GM19023 (cell line): ENCODE measurements around the gene TRPM2.
"Not testable (repeated sequence)": the region's sequence is repeated elsewhere in the genome, so short reads cannot be mapped to it uniquely, and the experiment has no call there.

ENCODE experiments used
- ATAC-seq: cut with Tn5 transposase; IDR thresholded peaks from one replicate; pipeline ENCODE4 v1.9.1; 2021; ENCODE audit warnings: mild to moderate bottlenecking, moderate library complexity; ENCODE audit not compliant: unreplicated experiment

TRPM2 gene

DNA sequence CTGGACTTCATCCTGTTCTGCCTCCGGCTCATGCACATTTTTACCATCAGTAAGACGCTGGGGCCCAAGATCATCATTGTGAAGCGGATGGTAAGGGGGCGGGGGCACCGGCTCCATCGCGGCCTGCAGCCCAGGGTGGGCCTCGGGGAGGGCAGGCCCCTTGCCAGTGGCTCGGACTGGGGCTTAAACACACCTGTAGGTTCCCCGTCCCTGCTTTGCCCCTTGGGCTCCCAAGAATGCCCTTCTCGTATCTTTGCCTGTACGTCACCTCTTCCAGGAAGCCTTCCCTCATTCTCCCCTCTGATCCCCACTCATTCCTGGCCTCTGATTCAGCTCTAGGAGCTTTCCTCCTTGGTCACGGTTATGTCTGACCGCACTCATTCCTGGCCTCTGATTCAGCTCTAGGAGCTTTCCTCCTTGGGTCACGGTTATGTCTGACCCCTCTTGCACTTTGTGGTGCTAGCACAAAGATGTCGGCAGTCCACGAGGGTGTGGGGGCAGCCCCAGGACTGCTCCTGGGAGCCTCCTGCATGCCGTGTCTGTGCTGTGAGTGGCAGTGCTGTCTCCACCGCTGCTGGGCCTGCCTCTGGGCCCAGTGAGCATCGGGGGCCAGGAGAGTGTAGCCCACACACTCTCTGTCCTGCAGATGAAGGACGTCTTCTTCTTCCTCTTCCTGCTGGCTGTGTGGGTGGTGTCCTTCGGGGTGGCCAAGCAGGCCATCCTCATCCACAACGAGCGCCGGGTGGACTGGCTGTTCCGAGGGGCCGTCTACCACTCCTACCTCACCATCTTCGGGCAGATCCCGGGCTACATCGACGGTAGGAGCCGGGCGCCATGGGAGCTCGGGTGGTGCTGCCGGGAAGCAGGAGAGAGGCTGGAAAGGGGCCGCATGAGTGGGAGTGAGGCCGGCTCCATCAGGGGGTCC, 52.8 kb downstream of the TRPM2 start:
- no peak for ATAC-seq

DNA sequence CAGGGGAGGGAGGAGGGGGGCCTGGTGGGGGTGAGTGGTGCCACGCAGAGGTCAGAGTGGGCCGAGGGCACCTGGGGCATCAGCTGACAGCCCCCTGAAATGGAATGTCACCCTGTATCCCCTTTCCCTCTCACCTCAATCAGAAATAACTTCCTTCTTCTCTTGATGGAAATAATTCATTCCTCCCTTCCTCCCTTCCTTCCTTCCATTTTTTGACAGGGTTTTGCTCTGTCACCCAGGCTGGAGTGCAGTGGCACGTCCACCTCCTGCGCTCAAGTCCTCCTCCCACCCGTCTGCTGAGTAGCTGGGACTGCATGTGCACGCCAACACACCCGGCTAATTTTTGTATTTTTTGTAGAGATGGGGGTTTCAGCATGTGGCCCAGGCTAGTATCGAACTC, 53.5 kb downstream of the TRPM2 start:
- ATAC-seq, result no peak

DNA sequence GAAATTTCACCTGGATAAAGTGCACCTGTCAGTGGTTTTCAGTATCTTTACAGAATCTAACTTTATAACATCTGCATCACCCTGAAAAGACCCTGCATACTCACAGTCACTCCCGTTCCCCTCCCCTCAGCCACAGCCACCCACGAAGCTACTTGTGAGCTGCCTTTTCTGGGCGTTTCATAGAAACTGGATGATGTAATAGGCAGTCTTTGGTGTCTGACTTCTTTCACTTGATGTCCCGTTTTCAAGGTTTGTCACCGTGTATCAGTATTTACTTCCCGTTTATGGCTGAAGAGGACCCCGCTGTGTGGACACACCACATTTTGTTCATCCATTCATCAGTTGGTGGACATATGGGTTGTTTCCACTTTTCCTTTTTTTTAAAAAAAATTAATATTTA, 54.1 kb downstream of the TRPM2 start:
- no peak for ATAC-seq

DNA sequence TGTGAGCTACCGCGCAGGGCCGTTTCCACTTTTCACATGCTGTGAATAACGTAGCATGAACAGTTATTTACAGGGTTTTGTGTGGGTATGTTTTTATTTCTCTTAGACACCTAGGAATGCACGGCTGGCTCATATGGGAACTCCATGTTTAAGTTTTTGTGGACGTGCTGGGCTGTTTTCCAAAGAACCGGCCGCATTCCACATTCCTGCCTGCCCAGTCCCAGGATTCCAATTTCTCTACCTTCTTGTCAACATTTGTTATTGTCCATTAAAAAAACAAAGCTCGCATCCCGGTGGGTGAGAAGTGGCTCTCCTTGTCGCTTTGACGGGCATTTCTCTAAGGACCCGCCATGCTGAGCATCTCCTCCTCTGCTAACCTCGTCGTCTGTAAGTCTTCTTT, 54.8 kb downstream of the TRPM2 start:
- no peak for ATAC-seq

DNA sequence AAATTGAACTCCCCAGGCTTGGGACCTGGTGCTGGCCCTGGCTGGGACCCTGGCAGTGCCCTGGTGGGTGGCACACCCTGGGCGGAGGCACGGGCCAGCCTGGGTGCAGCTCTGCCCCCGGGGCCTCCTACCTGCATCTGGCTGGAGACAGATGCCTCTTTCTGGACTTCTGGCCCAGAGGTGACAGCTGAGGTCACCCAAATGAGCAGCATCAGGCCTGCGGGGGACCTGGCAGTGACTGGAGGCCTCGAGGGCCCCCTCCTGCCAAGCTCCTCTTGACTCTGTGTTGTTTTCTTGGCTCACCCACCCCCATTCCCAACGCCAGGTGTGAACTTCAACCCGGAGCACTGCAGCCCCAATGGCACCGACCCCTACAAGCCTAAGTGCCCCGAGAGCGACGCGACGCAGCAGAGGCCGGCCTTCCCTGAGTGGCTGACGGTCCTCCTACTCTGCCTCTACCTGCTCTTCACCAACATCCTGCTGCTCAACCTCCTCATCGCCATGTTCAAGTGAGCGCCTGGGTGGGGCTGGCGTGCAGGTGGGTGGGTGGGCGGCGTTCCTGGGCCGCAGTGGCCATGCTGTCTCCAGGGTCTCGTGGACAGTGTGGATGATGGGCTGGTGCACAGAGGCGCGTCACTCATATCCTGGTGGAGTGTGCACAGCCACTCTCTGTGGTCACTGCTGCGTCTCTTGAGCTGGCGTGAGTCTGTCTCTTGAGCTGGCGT, 60.3 kb downstream of the TRPM2 start:
- ATAC-seq, result no peak

DNA sequence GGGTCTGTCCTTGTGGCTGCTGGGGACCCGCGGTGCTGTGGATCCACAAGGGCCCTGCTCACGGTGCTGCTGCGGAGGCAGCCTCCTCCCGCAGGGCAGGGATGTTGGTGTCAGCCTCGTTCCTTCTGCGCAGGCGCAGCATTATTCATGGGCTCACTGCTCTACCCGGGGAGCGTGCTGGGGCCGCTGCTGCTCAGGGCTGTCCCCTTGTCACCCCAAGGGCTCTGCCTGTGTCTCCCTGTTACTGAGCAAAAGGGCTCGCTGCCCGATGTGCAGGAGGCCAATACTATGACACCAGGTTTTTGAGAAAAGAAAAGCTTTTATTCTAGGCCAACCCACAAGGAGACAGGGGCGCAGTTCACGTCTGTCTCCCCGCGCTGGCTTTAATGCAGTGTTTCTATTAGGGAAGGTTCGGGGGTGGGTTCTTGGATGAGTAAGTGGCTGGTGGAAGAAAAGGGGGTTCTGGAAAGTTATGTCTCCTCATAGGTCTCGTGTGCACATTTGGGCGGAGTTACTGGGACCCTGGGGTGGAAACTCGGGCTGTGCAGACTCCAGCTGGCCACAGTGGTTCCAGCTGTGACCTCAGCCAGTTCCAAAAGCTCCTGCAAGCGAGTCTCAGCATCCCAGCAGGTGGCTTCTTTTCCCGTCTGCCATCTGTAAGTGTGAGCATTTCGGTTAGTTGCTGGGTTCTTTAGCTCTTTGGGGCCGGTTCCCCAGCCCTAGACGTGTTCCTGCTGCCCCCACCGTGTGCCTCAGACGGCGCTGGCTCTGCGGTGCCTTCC, 61.1 kb downstream of the TRPM2 start:
- ATAC-seq, result no peak

DNA sequence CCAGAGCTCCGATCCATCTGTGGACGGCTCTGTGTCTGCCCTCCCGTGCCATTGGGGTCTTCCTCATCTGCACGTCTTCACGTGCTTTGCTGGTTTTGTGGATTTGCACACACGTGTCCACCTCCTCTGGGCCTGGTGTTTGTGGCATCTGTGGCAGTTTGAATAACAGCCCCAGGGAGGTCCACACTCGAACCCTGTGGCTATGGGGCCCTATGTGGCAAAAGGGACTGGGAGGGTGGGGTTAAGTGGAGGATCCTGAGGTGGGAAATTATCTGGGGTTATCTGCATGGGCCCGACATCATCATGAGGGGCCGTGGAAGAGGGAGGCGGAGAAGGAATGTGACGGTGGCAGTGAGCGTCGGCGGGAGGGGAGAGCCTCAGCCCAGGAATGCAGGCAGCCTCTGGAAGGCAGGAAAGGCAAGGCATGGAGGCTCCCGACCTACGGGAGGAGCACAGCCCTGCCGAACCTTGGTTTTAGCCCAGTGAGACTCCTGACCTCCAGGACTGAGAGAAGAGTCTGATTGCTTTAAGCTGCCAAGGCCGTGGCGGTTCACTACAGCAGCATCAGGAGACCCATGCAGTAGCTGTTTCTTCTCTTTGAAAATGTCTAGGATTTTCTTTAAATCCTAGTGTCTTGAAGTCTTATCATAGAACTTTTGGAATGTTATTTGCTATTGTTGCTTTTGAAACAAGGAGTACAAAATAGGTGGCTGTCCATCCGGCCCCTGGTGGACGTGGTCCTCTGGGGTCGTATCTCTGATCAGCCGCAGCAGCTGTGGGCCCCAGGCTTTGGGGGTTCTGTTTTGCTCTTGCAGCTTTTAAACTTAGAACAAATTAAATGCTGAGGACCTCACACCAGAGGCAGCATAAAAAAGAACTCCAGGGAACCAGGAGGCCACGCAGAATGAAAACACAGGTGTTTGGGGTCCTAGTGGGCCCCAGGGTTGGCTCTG, 61.9 kb downstream of the TRPM2 start:
- ATAC-seq, result no peak

DNA sequence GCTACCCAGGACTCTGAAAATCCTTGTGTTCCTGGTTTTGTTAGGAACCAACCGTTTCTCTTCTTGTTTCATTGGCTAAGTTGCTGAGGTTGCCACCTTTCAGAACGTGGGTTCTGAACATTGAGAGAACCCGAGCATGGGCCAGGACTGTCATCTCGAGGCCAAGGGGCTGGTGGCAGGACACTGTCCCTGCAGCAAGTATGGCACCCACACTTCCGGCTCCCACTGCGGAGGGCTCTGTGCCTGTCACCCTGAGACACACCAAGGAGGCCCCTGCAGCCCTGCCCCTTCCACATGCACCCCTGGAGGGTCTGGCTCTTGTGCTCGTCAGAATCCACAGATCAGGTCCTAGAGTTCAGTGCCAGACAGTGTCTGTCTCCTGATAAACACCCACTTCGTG, 62.8 kb downstream of the TRPM2 start:
- ATAC-seq, result no peak

DNA sequence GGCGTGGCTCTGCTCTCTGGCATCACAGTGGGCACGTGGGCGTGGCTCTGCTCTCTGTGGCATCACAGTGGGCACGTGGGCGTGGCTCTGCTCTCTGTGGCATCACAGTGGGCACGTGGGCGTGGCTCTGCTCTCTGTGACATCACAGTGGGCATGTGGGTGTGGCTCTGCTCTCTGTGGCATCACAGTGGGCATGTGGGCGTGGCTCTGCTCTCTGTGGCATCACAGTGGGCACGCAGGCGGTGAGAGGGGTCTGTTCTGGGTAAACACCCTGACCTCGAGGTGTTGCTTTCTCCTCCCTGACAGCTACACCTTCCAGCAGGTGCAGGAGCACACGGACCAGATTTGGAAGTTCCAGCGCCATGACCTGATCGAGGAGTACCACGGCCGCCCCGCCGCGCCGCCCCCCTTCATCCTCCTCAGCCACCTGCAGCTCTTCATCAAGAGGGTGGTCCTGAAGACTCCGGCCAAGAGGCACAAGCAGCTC, 64.2 kb downstream of the TRPM2 start:
- ATAC-seq, result not testable (repeated sequence)

DNA sequence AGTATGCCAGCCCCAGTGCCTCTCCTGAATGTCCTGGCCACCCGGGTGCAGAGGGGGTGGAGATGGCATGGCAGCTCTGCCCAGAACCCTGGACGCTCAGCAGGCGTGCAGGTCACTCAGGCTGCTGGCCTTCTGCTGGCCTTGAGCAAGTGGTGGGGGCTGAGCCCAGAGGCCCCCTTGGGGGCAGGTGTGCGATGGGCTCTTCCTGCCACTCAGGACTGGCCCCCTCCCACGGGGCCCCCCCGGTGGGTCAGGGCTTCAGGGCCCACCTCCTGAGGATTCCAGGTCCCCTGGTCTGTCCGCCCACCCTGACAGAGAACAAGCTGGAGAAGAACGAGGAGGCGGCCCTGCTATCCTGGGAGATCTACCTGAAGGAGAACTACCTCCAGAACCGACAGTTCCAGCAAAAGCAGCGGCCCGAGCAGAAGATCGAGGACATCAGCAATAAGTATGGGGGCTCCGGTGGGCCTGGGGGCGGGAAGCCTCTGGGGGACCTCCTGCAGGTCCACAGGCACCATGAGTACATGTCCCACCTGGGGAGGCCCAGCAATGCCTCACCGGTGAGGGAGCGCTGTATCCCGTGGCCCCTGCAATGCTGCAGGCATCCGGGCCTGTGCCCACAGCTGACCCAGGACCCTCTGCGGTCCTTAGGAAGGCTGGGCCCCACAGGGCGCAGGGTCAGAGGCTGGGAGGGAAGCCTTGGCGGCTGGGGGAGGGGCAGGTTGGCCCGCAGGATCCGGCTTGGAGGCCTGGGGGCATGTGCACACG, 64.9 kb downstream of the TRPM2 start:
- ATAC-seq, result no peak

DNA sequence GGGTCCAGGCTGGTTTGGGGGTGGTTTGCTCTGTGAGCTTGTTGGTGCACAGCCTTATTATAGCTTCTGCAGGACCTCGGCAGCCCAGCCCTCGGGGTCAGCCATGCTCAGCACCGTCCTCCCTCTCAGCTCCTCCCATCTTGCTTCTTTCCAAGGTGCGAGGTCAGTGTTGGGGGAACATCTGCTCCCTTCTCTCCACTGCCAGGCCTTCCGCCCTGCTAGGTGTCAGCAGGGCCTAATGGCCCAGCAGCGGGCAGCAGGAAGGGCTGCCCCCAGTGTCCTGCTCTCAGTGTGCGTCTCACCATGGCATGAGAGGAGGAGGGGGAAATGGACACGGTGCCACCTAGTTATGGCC, 65.4 kb downstream of the TRPM2 start:
- no peak for ATAC-seq

DNA sequence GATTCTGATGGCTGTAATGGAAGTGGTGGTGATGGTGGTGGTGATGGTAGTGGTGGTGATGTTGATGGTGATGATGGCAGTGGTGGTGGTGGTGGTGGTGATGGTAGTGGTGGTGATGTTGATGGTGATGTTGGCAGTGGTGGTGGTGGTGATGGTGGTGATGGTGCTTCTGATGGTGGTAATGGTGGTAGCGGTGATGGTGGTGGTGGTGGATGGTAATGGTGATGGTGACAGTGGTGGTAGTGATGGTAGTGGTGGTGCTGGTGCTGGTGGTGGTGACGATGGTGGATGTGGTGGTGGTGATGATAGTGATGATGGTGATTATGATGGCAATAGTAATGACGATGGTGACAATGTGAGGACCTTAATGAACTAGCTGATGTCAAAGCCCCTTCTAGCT, 66.3 kb downstream of the TRPM2 start:
- no peak for ATAC-seq

DNA sequence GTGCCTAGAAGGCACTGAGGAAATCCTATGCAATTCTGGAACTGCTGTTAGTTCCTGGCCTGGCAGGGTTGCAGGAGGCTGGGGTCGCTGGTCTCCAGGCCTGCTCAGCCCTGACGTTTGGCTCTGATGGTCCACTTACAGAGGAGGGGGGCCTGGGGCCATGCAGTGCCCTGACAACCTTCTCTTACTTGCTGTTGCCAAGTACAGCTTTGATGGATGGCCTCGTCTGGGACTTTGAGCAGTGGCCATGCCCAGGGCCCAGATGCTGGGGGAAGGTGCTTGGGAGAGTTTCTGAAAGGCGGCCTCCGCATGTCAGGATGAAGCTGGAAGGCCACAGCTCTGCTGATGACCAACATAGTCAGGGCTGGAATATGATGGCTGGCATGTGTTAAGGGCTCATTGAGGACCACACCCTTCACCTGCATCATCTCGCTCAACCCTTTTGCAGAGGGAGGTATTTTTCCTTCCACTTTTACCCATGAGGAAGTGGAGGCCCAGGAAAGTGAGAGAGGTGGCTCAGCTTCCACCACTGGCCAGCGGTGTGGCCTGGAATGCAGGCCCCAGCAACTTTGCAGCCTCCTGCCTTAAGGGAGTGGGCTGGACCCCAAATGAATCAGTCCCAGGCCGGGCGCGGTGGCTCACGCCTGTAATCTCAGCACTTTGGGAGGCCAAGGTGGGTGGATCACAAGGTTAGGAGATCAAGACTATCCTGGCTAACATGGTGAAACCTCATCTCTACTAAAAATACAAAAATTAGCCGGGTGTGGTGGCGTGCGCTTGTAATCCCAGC, 67.2 kb downstream of the TRPM2 start:
- ATAC-seq, result no peak

DNA sequence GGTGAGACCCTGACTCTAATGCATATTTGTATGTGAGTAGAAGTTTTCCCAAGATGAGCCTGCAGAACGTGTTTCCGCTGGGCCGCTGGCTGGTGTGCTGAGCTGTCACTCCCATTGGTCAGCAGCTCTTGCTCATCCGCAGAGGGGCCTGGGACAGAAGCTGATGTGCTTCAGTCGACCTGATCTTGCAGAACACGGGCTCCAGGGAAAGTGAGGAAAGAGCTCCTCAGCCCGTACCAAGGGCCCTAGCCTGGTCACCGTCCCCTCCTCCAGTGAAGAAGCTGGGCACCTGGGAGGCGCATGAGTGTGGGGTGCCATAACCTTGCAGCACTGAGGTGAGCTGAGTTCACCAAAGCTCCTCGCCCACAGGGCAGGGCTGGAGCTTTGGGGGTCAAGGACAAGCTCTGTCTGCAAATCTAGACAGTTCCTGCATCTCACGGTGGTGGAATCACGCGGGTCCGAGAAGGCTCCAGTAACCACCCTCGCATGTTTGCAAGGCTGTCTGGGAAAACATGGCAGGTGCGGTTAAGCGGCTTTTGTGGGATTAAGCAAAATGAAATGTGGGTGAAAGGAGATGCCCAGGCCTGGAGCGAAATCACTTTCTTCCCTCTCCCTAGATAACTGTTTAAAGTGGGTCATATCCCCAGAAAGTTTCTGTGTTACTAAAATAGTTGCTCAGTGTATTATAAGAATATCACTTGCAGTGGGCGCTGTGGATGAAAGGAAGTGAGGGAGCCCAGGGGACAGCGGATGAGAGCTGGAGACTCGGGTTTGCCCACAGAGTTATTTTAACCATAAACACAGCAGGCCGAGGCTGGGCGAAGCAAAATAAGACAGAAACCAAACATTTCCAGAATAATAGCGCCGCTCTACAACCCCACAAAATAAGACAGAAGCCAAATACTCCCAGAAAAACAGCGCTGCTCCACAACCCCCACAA, 68.8 kb downstream of the TRPM2 start:
- ATAC-seq, result no peak

DNA sequence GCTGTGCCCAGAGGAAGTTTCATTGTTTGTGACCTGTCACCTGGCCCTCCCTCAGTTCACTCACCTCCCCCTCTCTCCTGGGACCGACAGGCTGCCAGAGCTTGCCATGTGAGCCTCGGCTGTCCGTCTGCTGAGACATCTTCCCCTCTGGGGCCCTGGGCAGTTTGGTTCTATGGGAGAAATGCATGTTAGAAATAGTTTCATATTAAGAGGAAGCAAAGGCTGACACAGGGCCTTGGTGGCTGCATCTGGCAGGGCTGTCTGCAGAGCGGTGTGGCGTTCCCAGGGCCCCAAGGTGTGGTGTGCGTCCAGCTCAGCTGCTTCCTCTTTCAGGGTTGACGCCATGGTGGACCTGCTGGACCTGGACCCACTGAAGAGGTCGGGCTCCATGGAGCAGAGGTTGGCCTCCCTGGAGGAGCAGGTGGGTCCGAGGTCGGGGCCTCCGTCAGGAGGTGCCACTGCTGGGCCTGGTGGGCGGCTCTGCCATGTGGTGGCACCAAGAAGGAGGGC, 69.9 kb downstream of the TRPM2 start:
- ATAC-seq, result no peak

DNA sequence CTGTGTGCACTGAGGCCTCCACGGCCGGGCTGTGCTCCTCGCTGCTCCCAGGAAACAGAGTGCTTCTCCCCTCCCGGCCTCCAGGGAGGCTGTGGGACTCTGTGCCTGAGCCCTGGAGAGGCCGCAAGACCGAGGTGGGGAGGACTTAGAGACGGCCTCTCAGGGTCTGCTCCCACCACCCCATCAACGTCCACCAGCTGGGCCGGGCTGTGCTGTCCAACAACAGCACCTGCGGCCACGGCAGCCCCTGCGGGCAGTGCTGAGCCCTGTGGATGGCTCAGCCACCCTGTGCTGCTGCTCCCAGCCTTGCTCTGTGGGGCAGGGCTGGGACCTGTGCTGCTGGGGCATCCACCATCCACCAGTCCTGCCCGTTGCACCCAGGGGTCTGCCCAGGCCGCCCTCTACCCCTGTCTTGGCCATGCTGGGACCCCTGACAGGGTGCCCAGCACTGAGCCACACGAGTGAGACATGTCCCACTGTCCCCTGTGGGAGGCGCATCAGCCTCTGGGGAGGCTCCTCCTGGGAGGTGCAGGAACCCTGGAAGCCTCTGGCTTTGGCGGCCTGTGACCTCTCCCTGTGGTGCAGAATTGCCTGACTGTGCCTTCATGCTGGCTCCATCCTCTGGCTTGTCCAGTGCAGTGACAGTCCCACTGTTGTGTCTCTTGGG, 70.7 kb downstream of the TRPM2 start:
- ATAC-seq, result no peak
